ENCODE measurements around the gene HBE1.
"Not testable (repeated sequence)": the region's sequence is repeated elsewhere in the genome, so short reads cannot be mapped to it uniquely, and the experiment has no call there.

The HBE1 gene

GRCh38 chr11:5252192-5252918, 17.4 kb downstream of the HBE1 start:
- DNase-seq: no peak

- DNase-seq: no peak
These were observed 18.0 kb downstream of the HBE1 start for GRCh38 chr11:5251746-5252145.

- DNase-seq: no peak
These were observed 19.1 kb downstream of the HBE1 start for GRCh38 chr11:5250543-5251204.

- not testable (repeated sequence) for DNase-seq
These were observed 19.8 kb downstream of the HBE1 start, which contains the start of gene HBG1 for GRCh38 chr11:5249807-5250396. Gene HBG1 (minus strand): TSS chr11:5249857. CDS start chr11:5249804, 53 bp downstream.

GRCh38 chr11:5248498-5248897, 21.2 kb downstream of the HBE1 start:
- DNase-seq: not testable (repeated sequence)

GRCh38 chr11:5247472-5248192, 22.1 kb downstream of the HBE1 start:
- DNase-seq: no peak

GRCh38 chr11:5246772-5247471, 22.8 kb downstream of the HBE1 start:
- DNase-seq: no peak

GRCh38 chr11:5245155-5245554, 24.6 kb downstream of the HBE1 start:
- no peak for DNase-seq

- DNase-seq: no peak
These were observed 25.9 kb downstream of the HBE1 start for GRCh38 chr11:5243816-5244180.

GRCh38 chr11:5242933-5243815, 26.6 kb downstream of the HBE1 start:
- DNase-seq: no peak

- no peak for DNase-seq
These were observed 27.5 kb downstream of the HBE1 start for GRCh38 chr11:5242208-5242607.

GRCh38 chr11:5241458-5241857, 28.3 kb downstream of the HBE1 start:
- DNase-seq: no peak

GRCh38 chr11:5240458-5240857, 29.3 kb downstream of the HBE1 start:
- no peak for DNase-seq

GRCh38 chr11:5240056-5240455, 29.7 kb downstream of the HBE1 start:
- no peak for DNase-seq

GRCh38 chr11:5239046-5239445, 30.7 kb downstream of the HBE1 start:
- no peak for DNase-seq

GRCh38 chr11:5238486-5238885, 31.3 kb downstream of the HBE1 start:
- DNase-seq: no peak

GRCh38 chr11:5237420-5237819, 32.3 kb downstream of the HBE1 start:
- no peak for DNase-seq

GRCh38 chr11:5235364-5236095, 34.2 kb downstream of the HBE1 start:
- DNase-seq: no peak

GRCh38 chr11:5234381-5234834, 35.3 kb downstream of the HBE1 start, which contains the start of gene HBD:
Gene HBD (minus strand): TSS chr11:5234483. CDS start chr11:5234433, 50 bp downstream.
- DNase-seq: no peak

GRCh38 chr11:5233307-5233706, 36.4 kb downstream of the HBE1 start:
- DNase-seq: no peak

GRCh38 chr11:5232821-5233220, 36.9 kb downstream of the HBE1 start:
- DNase-seq: no peak

Measured in right hindlimb (tissue), 1 donor.